NCI-H2171 treated with DMSO at 0.1 percent for 48 hours (cell line): ENCODE measurements around the gene ATP1A4.

ENCODE experiments used
- DNase-seq: peaks from one replicate; lab custom pipeline; 2025; lab: John Stamatoyannopoulos, UW

The ATP1A4 gene

GRCh38 chr1:160177667-160178066 is 26.3 kb downstream of the ATP1A4 start:
- no peak for DNase-seq

- no peak for DNase-seq
Measured at GRCh38 chr1:160178731-160179130, 27.3 kb downstream of the ATP1A4 start.

GRCh38 chr1:160179336-160179735 is 27.9 kb downstream of the ATP1A4 start:
- no peak for DNase-seq

DNA sequence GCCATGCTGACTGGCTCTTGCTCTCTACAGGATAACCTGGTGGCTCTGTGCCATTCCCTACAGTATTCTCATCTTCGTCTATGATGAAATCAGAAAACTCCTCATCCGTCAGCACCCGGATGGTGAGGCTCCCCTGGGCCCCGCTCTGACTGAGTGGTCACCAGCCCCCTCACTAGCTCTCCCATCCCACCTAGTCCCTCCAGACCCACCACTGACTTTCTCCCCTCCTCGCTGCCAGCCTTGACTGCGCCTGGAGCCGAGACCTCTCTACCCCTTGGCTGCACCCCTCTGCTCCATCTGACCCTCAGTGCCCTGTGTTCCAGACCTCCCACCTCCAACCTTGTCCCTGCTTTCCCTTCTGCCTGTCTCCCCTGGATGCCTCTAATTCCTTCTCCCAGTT is 34.8 kb downstream of the ATP1A4 start:
- DNase-seq = no peak

- no peak for DNase-seq
Measured at GRCh38 chr1:160186729-160187128, 35.3 kb downstream of the ATP1A4 start.

DNA sequence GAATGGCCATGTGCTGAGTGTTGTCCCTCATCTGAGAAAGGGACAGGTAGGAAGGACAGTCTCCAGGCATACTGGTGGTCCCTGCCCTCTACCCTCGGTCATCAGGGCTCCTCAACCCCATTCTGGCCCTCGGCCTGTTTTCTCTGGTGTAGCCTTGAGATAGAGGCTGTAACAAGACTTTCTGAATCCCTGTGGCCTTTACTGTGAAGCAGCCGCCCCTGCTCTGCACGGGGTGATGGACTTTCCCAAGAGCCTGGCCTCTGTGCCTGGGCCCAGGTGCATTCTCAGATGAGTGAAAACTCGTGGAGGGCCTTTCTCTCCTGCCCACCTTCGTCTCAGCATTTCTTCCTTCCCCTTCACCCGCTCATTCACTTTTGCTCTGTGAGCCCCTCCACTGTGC is 36.0 kb downstream of the ATP1A4 start:
- DNase-seq = no peak

DNA sequence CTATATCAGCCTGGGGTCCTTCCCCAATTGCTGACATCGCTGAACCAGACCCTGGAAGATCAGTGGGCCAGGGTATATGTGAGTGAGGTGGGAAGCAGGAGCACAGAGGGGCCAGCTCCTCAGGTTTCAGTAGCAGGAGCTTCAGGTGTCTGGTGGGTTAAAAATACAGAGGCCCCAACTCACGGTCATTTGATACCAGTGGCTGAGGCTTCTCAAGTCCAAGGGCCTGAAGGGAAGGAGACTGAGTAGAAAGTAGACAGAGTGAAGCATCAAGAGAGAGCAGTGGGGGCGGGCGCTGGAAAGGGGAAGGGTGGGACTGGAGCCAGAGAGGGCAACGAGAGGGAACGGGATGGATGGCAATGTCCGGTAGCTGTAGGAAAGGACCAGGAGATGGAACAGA is 36.9 kb downstream of the ATP1A4 start:
- DNase-seq = no peak

- no peak for DNase-seq
Measured at GRCh38 chr1:160189649-160190625, 38.5 kb downstream of the ATP1A4 start, which contains the start of gene CASQ1. TSS of gene CASQ1 (plus strand) at chr1:160190575. CDS start at chr1:160190752, 177 bp downstream.

DNA sequence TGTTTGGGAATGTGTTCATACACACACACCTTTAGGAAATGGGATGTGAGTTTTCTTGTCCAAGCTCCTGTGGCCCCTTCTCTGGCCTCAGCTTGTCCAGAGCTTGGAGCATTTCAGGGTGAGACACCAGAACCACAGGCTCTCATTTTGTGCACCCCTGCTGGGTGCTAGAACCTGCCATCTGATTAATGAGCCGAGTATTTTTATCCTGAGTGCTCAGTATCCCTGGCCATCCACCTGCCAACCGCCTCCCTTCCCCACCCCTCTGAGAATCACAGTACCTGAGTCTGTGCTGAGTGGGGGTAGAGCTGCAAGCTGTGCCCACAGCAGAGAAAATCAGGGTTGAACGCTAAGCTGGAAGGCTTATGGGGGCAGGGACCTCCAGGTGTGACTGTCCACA is 40.4 kb downstream of the ATP1A4 start:
- no peak for DNase-seq

GRCh38 chr1:160192234-160192633 is 40.8 kb downstream of the ATP1A4 start:
- DNase-seq = no peak

- peak; percentile 58 for DNase-seq
Measured at GRCh38 chr1:160193091-160193819, 41.9 kb downstream of the ATP1A4 start.

- no peak for DNase-seq
Measured at GRCh38 chr1:160193832-160194736, 42.7 kb downstream of the ATP1A4 start.

DNA sequence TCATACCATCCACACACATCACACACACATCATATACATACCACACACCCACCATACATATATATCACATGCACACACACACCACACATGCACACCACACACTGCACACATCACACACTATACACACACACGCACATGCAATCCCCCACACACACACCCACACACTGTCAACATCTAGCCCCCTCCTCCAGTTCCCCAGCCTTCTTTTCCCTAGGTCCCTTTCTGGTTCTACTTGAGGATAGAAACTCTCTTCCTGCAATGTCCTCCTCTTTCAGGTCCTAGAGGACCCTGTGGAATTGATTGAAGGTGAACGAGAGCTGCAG is 43.3 kb downstream of the ATP1A4 start:
- DNase-seq = no peak

GRCh38 chr1:160196143-160196542 is 44.7 kb downstream of the ATP1A4 start:
- DNase-seq = no peak

DNA sequence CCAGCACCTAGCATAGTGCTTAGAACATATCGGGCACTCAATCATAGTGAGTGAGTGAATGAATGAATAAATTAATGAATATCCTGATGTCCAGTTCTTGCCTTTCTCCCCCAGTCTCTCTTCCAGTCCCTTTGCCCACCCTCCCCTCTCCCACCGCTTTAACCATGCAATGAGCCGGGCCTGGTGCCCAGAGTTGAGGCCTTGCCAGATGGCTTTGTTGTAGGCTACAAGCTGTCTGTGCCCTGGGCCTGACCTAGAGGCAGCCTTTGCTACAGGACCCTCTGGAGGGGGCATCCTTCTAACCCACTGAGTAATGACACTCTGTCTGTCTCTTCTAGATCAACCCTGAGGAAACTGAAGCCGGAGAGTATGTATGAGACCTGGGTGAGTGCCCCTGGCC is 45.8 kb downstream of the ATP1A4 start:
- no peak for DNase-seq

DNA sequence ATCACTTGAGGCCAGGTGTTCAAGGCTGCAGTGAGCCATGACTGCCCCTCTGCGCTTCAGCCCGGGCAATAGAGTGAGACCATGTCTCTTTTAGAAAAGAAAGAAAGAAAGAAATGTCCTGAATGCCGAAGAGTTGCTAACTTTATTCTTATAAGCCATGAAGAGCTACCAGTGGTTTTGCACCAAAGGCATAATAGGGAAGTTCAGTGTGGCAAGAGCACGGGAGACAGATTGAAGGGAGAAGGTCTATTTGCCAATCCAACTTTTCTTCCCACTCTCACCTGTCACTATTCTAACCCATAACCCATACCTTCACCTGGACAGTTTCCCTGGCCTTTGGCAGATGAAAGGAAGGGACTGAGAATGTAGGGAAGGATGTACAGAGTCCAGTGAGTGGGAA is 49.4 kb downstream of the ATP1A4 start:
- DNase-seq = no peak

DNA sequence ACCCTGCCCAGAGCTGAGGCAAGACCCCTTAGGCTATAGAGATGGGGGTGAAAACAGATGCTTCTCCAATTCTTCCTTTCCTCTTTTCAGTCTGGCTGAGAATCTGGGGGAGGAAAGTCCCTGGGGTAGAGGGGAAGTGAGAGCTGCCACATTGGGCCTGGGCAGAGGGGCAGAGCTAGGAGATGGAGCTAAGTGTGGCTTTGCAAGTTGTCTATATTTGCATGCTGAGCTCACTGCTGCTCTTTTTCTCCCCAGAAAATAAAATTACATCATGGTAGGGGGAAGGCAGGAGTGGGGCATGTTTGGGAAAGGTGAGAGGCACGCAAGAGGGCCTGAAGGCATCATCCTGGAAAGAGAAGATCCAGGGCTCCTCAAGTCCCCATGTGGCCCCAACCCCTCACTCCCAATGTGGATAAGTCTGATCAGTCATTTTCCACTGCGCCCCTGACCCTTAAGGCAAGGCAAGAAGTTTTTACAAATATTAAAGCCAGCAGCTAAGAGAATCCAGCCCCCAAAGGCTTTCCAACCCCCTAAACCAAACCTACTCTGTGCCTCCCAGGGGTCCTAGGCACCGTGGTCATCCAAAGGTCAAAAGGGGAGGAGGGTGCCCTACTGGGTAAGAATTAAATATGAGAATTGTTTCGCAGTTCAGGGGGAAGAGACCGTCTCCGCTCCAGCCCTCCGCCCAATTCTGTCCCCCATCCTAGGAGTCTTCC is 53.3 kb downstream of the ATP1A4 start:
- DNase-seq = no peak

DNA sequence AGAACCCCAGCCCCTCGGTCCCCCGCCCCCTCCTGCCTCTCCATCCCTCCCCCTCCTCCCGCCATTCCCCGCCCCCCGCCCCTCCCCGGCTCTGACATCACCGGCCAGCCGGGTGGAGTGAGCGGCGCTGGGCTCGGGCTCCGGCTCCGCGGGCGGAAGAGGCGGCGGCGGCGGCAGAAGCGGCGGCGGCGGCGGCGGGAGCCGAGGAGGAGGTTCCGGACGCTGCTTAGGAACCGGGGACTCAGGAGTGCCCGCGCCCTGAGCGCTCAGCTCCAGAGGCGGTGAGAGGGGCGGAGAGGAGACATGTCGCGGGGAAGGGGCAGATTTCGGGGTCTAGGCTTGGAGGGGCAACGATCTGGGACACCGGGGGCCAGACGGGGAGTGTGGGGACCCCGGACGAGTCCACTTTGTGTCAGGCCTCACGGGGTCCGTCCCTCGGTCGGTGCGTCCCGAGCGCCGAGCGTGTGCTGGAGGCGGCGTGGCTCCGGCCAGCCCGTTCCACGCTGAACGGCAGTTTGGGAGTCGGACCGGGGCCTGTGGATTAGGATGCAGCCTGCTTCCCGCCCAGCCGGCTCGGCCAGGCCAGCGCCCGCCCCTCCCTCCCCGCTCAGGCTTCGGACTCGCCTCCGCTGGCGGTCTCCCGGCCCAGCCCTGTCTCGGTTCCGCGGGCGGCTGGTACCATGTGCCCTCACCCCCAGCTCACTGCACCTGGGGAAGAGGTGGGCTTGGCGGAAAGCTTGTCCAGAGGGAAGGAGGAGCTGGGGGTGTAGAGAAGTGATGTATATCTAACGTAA is 54.0 kb downstream of the ATP1A4 start, which contains the start of gene PEA15:
Gene PEA15, plus strand, starts transcription at position 143 of the 794 bp plus-strand sequence. CDS start 6,161 bp downstream, outside the sequence.
- DNase-seq = peak; percentile 25

- no peak for DNase-seq
Measured at GRCh38 chr1:160206036-160206389, 54.6 kb downstream of the ATP1A4 start.

DNA sequence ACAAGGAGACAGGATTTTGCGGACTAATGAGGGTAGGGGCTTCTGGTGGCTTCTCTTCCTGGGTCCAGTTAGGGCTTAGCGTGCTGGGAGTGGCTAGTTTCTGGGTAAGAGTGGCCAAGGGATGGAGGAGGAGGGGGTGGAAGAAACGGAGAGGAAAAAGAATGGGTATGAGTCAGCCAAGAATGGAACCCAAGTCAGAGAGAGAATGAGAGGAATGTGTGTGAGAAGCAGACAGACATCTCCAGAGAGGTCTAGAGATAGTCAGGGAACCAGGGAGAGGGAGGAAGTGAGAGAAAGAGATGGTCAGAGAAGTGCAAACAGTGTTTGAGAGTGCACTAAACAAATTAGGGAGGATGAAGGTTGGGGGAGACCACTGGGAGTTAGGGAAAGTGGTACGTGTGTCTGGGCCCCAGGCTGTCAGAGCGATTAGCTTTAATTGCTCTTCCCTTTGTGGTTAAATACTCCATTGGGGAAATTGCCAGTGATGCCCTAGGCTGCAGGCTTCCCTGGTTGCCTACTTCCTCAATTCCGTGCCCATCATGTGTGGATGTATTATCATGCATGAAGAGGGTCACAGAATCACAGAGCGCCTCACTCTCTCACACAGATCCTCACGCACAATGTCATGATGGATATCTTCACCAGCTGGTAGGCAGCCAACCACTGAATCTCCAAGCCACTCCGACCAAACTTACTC is 55.2 kb downstream of the ATP1A4 start:
- no peak for DNase-seq
